HFFc6 (cell line): Measurements from ENCODE around the gene MAFF. TPM values are rescaled to one million over a fixed set of nuclear protein-coding genes. Genes with fewer than 3 reads are reported as not detected.

Experiments
- DNase-seq: peaks from one replicate; pipeline ENCODE4 v3.0.0-alpha.2; 2018
- H3K27ac Mint-ChIP-seq: 2 replicates; pipeline ENCODE4 v1.8.0; 2020; ENCODE audit warnings: mild to moderate bottlenecking, mixed read lengths
- H3K27me3 Mint-ChIP-seq: 2 replicates; pipeline ENCODE4 v1.8.0; 2021; ENCODE audit warnings: mild to moderate bottlenecking, moderate library complexity, mixed read lengths; ENCODE audit not compliant: insufficient read depth
- H3K36me3 Mint-ChIP-seq: 2 replicates; pipeline ENCODE4 v1.8.0; 2021; ENCODE audit warnings: low read depth, mixed read lengths
- H3K4me1 Mint-ChIP-seq: 2 replicates; pipeline ENCODE4 v1.8.0; 2020; ENCODE audit warnings: low read depth, mixed read lengths
- H3K4me3 Mint-ChIP-seq: 2 replicates; pipeline ENCODE4 v1.8.0; 2020; ENCODE audit warnings: mild to moderate bottlenecking, moderate library complexity, mixed read lengths
- H3K9me3 Mint-ChIP-seq: 2 replicates; pipeline ENCODE4 v1.8.0; 2020; ENCODE audit warnings: mild to moderate bottlenecking, mixed read lengths
- CTCF ChIP-seq: fragments of 200-600 bp; sonication (generic); IDR thresholded peaks from 2 replicates; pipeline ENCODE4 v1.5.0; 2021; ENCODE audit warnings: antibody characterized with exemption, mild to moderate bottlenecking
- total RNA-seq, 6 experiments: library from RNA; stranded (reverse); fragmentation: NEBNext Ultra II Directional; extraction: Animal tissue kit (Norgen Biotek cat#: 25700); gene quantifications; 2 replicates in 1 of 6; 3 replicates in 5 of 6; pipeline ENCODE4 v1.2.3, GENCODE V29; 2021

MAFF gene
- total RNA-seq, 6 experiments from 2014 or later, result 17.2 to 24.1 (median 22.8) TPM

DNA sequence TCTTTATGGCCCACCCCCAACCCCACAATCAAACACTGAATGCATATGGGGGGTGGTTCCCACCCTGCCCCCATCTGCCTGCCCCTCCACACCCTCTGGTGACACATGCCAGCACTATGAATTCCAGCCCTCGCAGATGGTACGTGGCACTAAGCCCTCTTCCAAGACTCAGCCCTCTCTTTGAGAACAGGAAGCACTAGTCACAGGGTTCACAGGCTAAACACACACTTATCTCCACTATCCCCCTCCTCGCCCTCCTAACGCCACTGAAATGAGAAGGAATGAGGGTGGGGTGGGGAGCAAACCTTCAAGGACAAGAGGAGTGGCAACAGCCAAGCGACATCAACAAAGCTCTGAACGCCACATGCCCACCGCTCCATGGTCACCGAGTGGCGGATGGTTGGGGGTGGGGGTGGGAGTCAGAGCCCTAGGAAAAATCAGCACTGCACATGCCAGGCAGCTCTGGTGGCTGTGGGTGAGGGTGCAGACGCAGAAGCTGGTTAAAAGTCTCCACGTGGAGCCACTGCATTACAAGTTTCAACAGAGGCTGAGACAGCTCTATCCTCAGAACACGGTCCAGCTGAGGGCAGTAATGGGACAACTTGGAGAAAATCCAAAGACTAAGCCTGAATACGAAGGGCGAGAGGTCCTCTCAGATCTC lies 37.4 kb downstream of the MAFF start:
- peaks cover 47% of the 10 kb centered on the region for H3K36me3 Mint-ChIP-seq
- peak overlapping the region; percentile 80 for H3K4me3 Mint-ChIP-seq
- no peaks in the 10 kb centered on the region for H3K9me3 Mint-ChIP-seq
- H3K4me1 Mint-ChIP-seq, result peaks cover 75% of the 10 kb centered on the region
- H3K27me3 Mint-ChIP-seq, result peaks cover 2% of the 10 kb centered on the region; the same call in 1 of the 2 replicates
- TF ChIP-seq CTCF, result peak; percentile 54
- H3K27ac Mint-ChIP-seq, result peak overlapping the region; percentile 100
- DNase-seq, result peak; percentile 96

- Mint-ChIP-seq H3K27ac (peak overlapping the region; percentile 100), H3K4me3 (peak overlapping the region; percentile 80), H3K9me3 (no peaks in the 10 kb centered on the region), H3K4me1 (peaks cover 60% of the 10 kb centered on the region), H3K27me3 (peaks cover 2% of the 10 kb centered on the region; the same call in 1 of the 2 replicates), H3K36me3 (peaks cover 33% of the 10 kb centered on the region)
- peak; percentile 82 for DNase-seq
- TF ChIP-seq CTCF, result no peak
Measured at GRCh38 chr22:38240734-38241252, 39.0 kb downstream of the MAFF start.

GRCh38 chr22:38243007-38243765 lies 41.4 kb downstream of the MAFF start:
- Mint-ChIP-seq H3K4me1 (peaks cover 50% of the 10 kb centered on the region), H3K27me3 (no peaks in the 10 kb centered on the region; the same call in 1 of the 2 replicates), H3K27ac (peak overlapping the region; percentile 62), H3K9me3 (no peaks in the 10 kb centered on the region), H3K4me3 (no peak overlapping the region), H3K36me3 (peaks cover 20% of the 10 kb centered on the region)
- DNase-seq, result no peak
- TF ChIP-seq CTCF, result no peak

DNA sequence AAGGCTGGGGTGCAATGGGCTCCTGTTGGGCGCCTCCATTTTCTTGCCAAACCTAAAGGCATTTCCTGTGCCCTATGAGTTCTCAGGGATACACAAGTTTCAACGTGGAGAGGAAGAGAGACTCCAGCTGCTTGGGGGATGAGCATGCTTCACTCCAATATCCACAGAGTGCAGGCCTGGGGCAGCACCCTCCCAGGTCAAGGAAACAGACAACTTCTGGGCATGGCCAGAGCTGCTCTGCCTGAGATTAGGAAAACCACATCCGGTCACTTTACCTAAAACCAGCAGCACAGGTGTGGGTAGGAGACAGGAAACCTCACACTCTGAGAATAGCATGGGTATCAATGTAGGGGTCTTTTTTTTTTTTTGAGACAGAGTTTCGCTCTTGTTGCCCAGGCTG lies 42.3 kb downstream of the MAFF start:
- Mint-ChIP-seq H3K36me3 (peaks cover 23% of the 10 kb centered on the region), H3K4me1 (peaks cover 41% of the 10 kb centered on the region), H3K4me3 (no peak overlapping the region), H3K27ac (peak overlapping the region; percentile 62), H3K27me3 (peaks cover 2% of the 10 kb centered on the region), H3K9me3 (no peaks in the 10 kb centered on the region)
- DNase-seq, result no peak
- no peak for TF ChIP-seq CTCF

- H3K27me3 Mint-ChIP-seq, result peaks cover 2% of the 10 kb centered on the region; the same call in 1 of the 2 replicates
- no peak overlapping the region for H3K4me3 Mint-ChIP-seq
- no peak overlapping the region for H3K27ac Mint-ChIP-seq
- DNase-seq, result no peak
- TF ChIP-seq CTCF, result no peak
- peaks cover 26% of the 10 kb centered on the region for H3K36me3 Mint-ChIP-seq
- peaks cover 20% of the 10 kb centered on the region for H3K4me1 Mint-ChIP-seq
- no peaks in the 10 kb centered on the region for H3K9me3 Mint-ChIP-seq
Measured at GRCh38 chr22:38246046-38246658, 44.4 kb downstream of the MAFF start.
